Calu3 (cell line): ENCODE measurements around the gene ALK. TPM values are rescaled to one million over a fixed set of nuclear protein-coding genes. Genes with fewer than 3 reads are reported as not detected.

ENCODE experiments used
- BruUV-seq: library from RNA; stranded (reverse); fragments of 400-500 nt; replicated peaks from 2 replicates; lab custom pipeline; 2021; lab: Mats Ljungman, UMichigan
- CTCF ChIA-PET: fragments of 300-600 bp; sonication (Branson Sonifier 250); formaldehyde crosslinking; loops from one replicate; lab custom pipeline; 2022; ENCODE audit warnings: antibody characterized with exemption; lab: Charles Lee
- DNase-seq: peaks from one replicate; pipeline ENCODE4 v3.0.0; 2022
- H3K27ac Mint-ChIP-seq: one replicate; pipeline ENCODE4 v1.8.0; 2022; ENCODE audit warnings: mixed read lengths; ENCODE audit not compliant: unreplicated experiment
- H3K27me3 Mint-ChIP-seq: one replicate; pipeline ENCODE4 v1.8.0; 2022; ENCODE audit warnings: mixed read lengths; ENCODE audit not compliant: unreplicated experiment
- H3K36me3 Mint-ChIP-seq: one replicate; pipeline ENCODE4 v1.8.0; 2022; ENCODE audit warnings: mild to moderate bottlenecking, moderate library complexity, mixed read lengths; ENCODE audit not compliant: insufficient read depth, unreplicated experiment
- H3K4me1 Mint-ChIP-seq: one replicate; pipeline ENCODE4 v1.8.0; 2022; ENCODE audit warnings: mild to moderate bottlenecking, low read depth, mixed read lengths; ENCODE audit not compliant: unreplicated experiment
- H3K4me3 Mint-ChIP-seq: one replicate; pipeline ENCODE4 v1.8.0; 2022; ENCODE audit warnings: mild to moderate bottlenecking, low read depth, moderate library complexity, mixed read lengths; ENCODE audit not compliant: unreplicated experiment
- H3K9me3 Mint-ChIP-seq: one replicate; pipeline ENCODE4 v1.8.0; 2022; ENCODE audit warnings: low read depth, mixed read lengths; ENCODE audit not compliant: unreplicated experiment
- CTCF ChIP-seq: fragments of 200-600 bp; IDR thresholded peaks from one replicate; pipeline ENCODE4 v1.8.0; 2022; ENCODE audit warnings: antibody characterized with exemption; ENCODE audit not compliant: unreplicated experiment
- intact Hi-C: fragments of 100-400 bp; cut with micrococcal nuclease; formaldehyde crosslinking; loops from one replicate; pipeline ENCODE4 v1.10.0; 2022; ENCODE audit not compliant: unreplicated experiment
- total RNA-seq: library from RNA; stranded (reverse); gene quantifications from 2 replicates; pipeline ENCODE4 v1.2.3, GENCODE V29; 2022

Gene ALK
- total RNA-seq, 1 experiment from 2014 or later = not detected

GRCh38 chr2:29761278-29761677, 160.1 kb downstream of the ALK start:
- no TSS peak for BruUV-seq
- no peak overlapping the region for H3K27ac Mint-ChIP-seq
- intact Hi-C loops = no loop called here
- peaks cover 7% of the 10 kb centered on the region for H3K27me3 Mint-ChIP-seq
- no peak for TF ChIP-seq CTCF
- DNase-seq = no peak
- H3K9me3 Mint-ChIP-seq = no peaks in the 10 kb centered on the region
- H3K4me1 Mint-ChIP-seq = peaks cover 9% of the 10 kb centered on the region
- no peaks in the 10 kb centered on the region for H3K36me3 Mint-ChIP-seq
- H3K4me3 Mint-ChIP-seq = no peak overlapping the region
- CTCF ChIA-PET = interaction anchor here (0.5 kb wide), 1 partner anchor 22 kb away, joined by 3 read pairs; no protein-coding TSS in a partner anchor

- no peak for TF ChIP-seq CTCF
- Mint-ChIP-seq H3K4me3 (no peak overlapping the region), H3K27me3 (peaks cover 7% of the 10 kb centered on the region), H3K4me1 (peaks cover 9% of the 10 kb centered on the region), H3K9me3 (no peaks in the 10 kb centered on the region), H3K27ac (no peak overlapping the region), H3K36me3 (no peaks in the 10 kb centered on the region)
- CTCF ChIA-PET = interaction anchor here (0.6 kb wide), 1 partner anchor 8 kb away, joined by 3 read pairs; no protein-coding TSS in a partner anchor
- BruUV-seq = no TSS peak
- intact Hi-C loops = no loop called here
- DNase-seq = no peak
These were observed 161.4 kb downstream of the ALK start for GRCh38 chr2:29760008-29760407.

- Mint-ChIP-seq H3K27me3 (peaks cover 7% of the 10 kb centered on the region), H3K4me3 (no peak overlapping the region), H3K36me3 (no peaks in the 10 kb centered on the region), H3K27ac (no peak overlapping the region), H3K4me1 (peaks cover 9% of the 10 kb centered on the region), H3K9me3 (no peaks in the 10 kb centered on the region)
- TF ChIP-seq CTCF = no peak
- intact Hi-C loops = no loop called here
- CTCF ChIA-PET = no interaction called here
- BruUV-seq = no TSS peak
- no peak for DNase-seq
These were observed 162.0 kb downstream of the ALK start for GRCh38 chr2:29759360-29759759.

- DNase-seq = no peak
- Mint-ChIP-seq H3K4me3 (no peak overlapping the region), H3K4me1 (peaks cover 10% of the 10 kb centered on the region), H3K9me3 (no peaks in the 10 kb centered on the region), H3K27ac (no peak overlapping the region), H3K27me3 (peaks cover 7% of the 10 kb centered on the region), H3K36me3 (no peaks in the 10 kb centered on the region)
- intact Hi-C loops = no loop called here
- TF ChIP-seq CTCF = no peak
- CTCF ChIA-PET = no interaction called here
- no TSS peak for BruUV-seq
These were observed 165.6 kb downstream of the ALK start for GRCh38 chr2:29755829-29756228.
